ENCODE data around the gene SEC63. TPM values are rescaled to one million over a fixed set of nuclear protein-coding genes. Genes with fewer than 3 reads are reported as not detected.
"Not testable (repeated sequence)": the region's sequence is repeated elsewhere in the genome, so short reads cannot be mapped to it uniquely, and the experiment has no call there.

Gene SEC63
- total RNA-seq, 1 donor from 2014 or later = 10.8 TPM

- no peak for DNase-seq (ENCODE audit: low read depth in 2 of 2)
Measured at GRCh38 chr6:107973594-107973993, 15.6 kb upstream of the SEC63 start.

GRCh38 chr6:107972413-107973096 is 14.5 kb upstream of the SEC63 start:
- DNase-seq (ENCODE audit: low read depth in 2 of 2) = no peak

GRCh38 chr6:107971181-107971580 is 13.2 kb upstream of the SEC63 start:
- DNase-seq (ENCODE audit: low read depth in 2 of 2) = no peak

GRCh38 chr6:107970255-107970654 is 12.2 kb upstream of the SEC63 start:
- DNase-seq (ENCODE audit: low read depth in 2 of 2) = no peak

GRCh38 chr6:107968081-107968480 is 10.1 kb upstream of the SEC63 start:
- DNase-seq (ENCODE audit: low read depth in 2 of 2) = no peak

- no peak for DNase-seq (ENCODE audit: low read depth in 2 of 2)
Measured at GRCh38 chr6:107965746-107966145, 7.7 kb upstream of the SEC63 start.

- no peak for DNase-seq (ENCODE audit: low read depth in 2 of 2)
Measured at GRCh38 chr6:107962723-107963122, 4.7 kb upstream of the SEC63 start.

GRCh38 chr6:107959392-107959791 is 1.4 kb upstream of the SEC63 start:
- DNase-seq (ENCODE audit: low read depth in 2 of 2) = no peak

- not testable (repeated sequence) for DNase-seq (ENCODE audit: low read depth in 2 of 2)
Measured at GRCh38 chr6:107958689-107959362, 818 bp upstream of the SEC63 start.

GRCh38 chr6:107957308-107957908 is 600 bp downstream of the SEC63 start:
- peak; percentile 77 to 92 for DNase-seq (ENCODE audit: low read depth in 2 of 2)

- DNase-seq (ENCODE audit: low read depth in 2 of 2) = peak in 1 of 2 donors; percentile 36
Measured at GRCh38 chr6:107956586-107957307, 1.3 kb downstream of the SEC63 start.

GRCh38 chr6:107956181-107956580 is 1.8 kb downstream of the SEC63 start:
- DNase-seq (ENCODE audit: low read depth in 2 of 2) = no peak

- not testable (repeated sequence) for DNase-seq (ENCODE audit: low read depth in 2 of 2)
Measured at GRCh38 chr6:107953858-107954414, 4.1 kb downstream of the SEC63 start.

GRCh38 chr6:107943626-107944439 is 14.2 kb downstream of the SEC63 start:
- no peak for DNase-seq (ENCODE audit: low read depth in 2 of 2)

GRCh38 chr6:107942142-107942541 is 15.9 kb downstream of the SEC63 start:
- no peak for DNase-seq (ENCODE audit: low read depth in 2 of 2)

GRCh38 chr6:107941627-107942026 is 16.4 kb downstream of the SEC63 start:
- no peak for DNase-seq (ENCODE audit: low read depth in 2 of 2)

GRCh38 chr6:107941199-107941598 is 16.8 kb downstream of the SEC63 start:
- no peak for DNase-seq (ENCODE audit: low read depth in 2 of 2)

GRCh38 chr6:107936910-107937292 is 21.1 kb downstream of the SEC63 start:
- not testable (repeated sequence) for DNase-seq (ENCODE audit: low read depth in 2 of 2)

GRCh38 chr6:107936162-107936909 is 21.7 kb downstream of the SEC63 start:
- DNase-seq (ENCODE audit: low read depth in 2 of 2) = peak in 1 of 2 donors; percentile 11

GRCh38 chr6:107934229-107934628 is 23.8 kb downstream of the SEC63 start:
- not testable (repeated sequence) for DNase-seq (ENCODE audit: low read depth in 2 of 2)
